Liver (tissue), 9 donors: ENCODE measurements around the gene LYSMD3. TPM values are rescaled to one million over a fixed set of nuclear protein-coding genes. Genes with fewer than 3 reads are reported as not detected.

ENCODE experiments used
- DNase-seq: peaks from one replicate; pipeline ENCODE4 v3.0.0-alpha.2; 2017; ENCODE audit warnings: low spot score
- H3K27ac ChIP-seq, 2 donors: one replicate each; pipeline ENCODE4 v1.7.0; 2013; ENCODE audit warnings: inconsistent platforms in 2 of 2, low read length in 2 of 2, control low read depth in 1 of 2, low read depth in 1 of 2, mild to moderate bottlenecking in 1 of 2
- H3K27me3 ChIP-seq, 4 donors: one replicate each; pipeline versions ENCODE4 v1.6.1 to v1.7.0; 2013; ENCODE audit warnings: low read length in 3 of 4, inconsistent platforms in 1 of 4, mild to moderate bottlenecking in 1 of 4, moderate library complexity in 1 of 4; ENCODE audit not compliant: control insufficient read depth in 4 of 4, insufficient read depth in 4 of 4
- H3K36me3 ChIP-seq, 4 donors: one replicate each; pipeline versions ENCODE4 v1.6.1 to v1.7.0; 2013; ENCODE audit warnings: low read length in 3 of 4, mild to moderate bottlenecking in 3 of 4, low read depth in 1 of 4, moderate library complexity in 1 of 4; ENCODE audit not compliant: control insufficient read depth in 4 of 4, insufficient read depth in 3 of 4
- H3K4me1 ChIP-seq, 4 donors: one replicate each; pipeline versions ENCODE4 v1.6.1 to v1.7.0; 2013; ENCODE audit warnings: low read length in 3 of 4, mild to moderate bottlenecking in 3 of 4, moderate library complexity in 1 of 4; ENCODE audit not compliant: control insufficient read depth in 4 of 4, insufficient read depth in 4 of 4
- H3K4me3 ChIP-seq, 3 donors: one replicate each; pipeline versions ENCODE4 v1.6.1 to v1.7.0; 2013; ENCODE audit warnings: low read length in 3 of 3, control low read depth in 1 of 3, low read depth in 1 of 3, mild to moderate bottlenecking in 1 of 3
- H3K9ac ChIP-seq, 2 donors: one replicate each; pipeline ENCODE4 v1.7.0; 2013; ENCODE audit warnings: low read length in 2 of 2, mild to moderate bottlenecking in 2 of 2, moderate library complexity in 2 of 2, control low read depth in 1 of 2, low read depth in 1 of 2
- H3K9me3 ChIP-seq, 4 donors: one replicate each; pipeline versions ENCODE4 v1.6.1 to v1.7.0; 2013; ENCODE audit warnings: low read length in 3 of 4; ENCODE audit not compliant: control insufficient read depth in 4 of 4
- CTCF ChIP-seq: fragments of 150-350 bp; IDR thresholded peaks from 2 replicates; pipeline ENCODE4 v1.5.1; 2017; ENCODE audit warnings: improper control_type of control experiment, low read depth, low read length; ENCODE audit not compliant: missing input control
- EGR1 ChIP-seq, 2 donors: IDR thresholded peaks; 2 replicates each; pipeline ENCODE4 v1.6.1; 2016 to 2018; ENCODE audit warnings: antibody characterized with exemption in 2 of 2, low read depth in 2 of 2
- GABPA ChIP-seq, 2 donors: IDR thresholded peaks in 1 of 2; conservative IDR thresholded peaks in 1 of 2; 2 replicates each; pipeline ENCODE4 v1.6.1; 2016; ENCODE audit warnings: antibody characterized with exemption in 2 of 2, mild to moderate bottlenecking in 1 of 2, moderate library complexity in 1 of 2
- HNF4G ChIP-seq: IDR thresholded peaks from 2 replicates; pipeline ENCODE4 v1.6.1; 2016; ENCODE audit warnings: antibody characterized with exemption
- JUND ChIP-seq, 2 donors: IDR thresholded peaks; 2 replicates each; pipeline ENCODE4 v1.6.1; 2016; ENCODE audit warnings: antibody characterized with exemption in 2 of 2
- MAX ChIP-seq: IDR thresholded peaks from 2 replicates; pipeline ENCODE4 v1.6.1; 2016; ENCODE audit warnings: antibody characterized with exemption
- NR2F2 ChIP-seq: IDR thresholded peaks from 2 replicates; pipeline ENCODE4 v1.6.1; 2016; ENCODE audit warnings: antibody characterized with exemption
- RAD21 ChIP-seq, 2 donors: IDR thresholded peaks; 2 replicates each; pipeline ENCODE4 v1.6.1; 2016; ENCODE audit warnings: antibody characterized with exemption in 2 of 2, mild to moderate bottlenecking in 2 of 2
- TAF1 ChIP-seq: conservative IDR thresholded peaks from 2 replicates; pipeline ENCODE4 v1.6.1; 2016; ENCODE audit warnings: antibody characterized with exemption, mild to moderate bottlenecking
- YY1 ChIP-seq: IDR thresholded peaks from 2 replicates; pipeline ENCODE4 v1.6.1; 2016; ENCODE audit warnings: antibody characterized with exemption, mild to moderate bottlenecking
- ZBTB33 ChIP-seq: IDR thresholded peaks from 2 replicates; pipeline ENCODE4 v1.6.1; 2016; ENCODE audit warnings: antibody characterized with exemption
- WGBS: extraction: QIAGEN DNeasy Blood & Tissue Kit; methylation state at CpG from one replicate; pipeline ENCODE4 v1.1.7; 2013; 5-methylcytosine and 5-hydroxymethylcytosine counted together
- polyA plus RNA-seq, 2 donors: library from polyadenylated mRNA; stranded (reverse) in 1 of 2; unstranded in 1 of 2; fragments of 200-250 nt in 1 of 2; fragments of >200 nt in 1 of 2; fragmentation: Nextera tagmentation in 1 of 2; extraction: Ambion mirVana in 1 of 2; gene quantifications; one replicate each; pipeline versions ENCODE4 v1.2.1 to v1.2.3, GENCODE V29; 2013 to 2015
- total RNA-seq, 2 donors: library from RNA; depleted of rRNA; stranded (reverse); fragments of >200 nt; gene quantifications; one replicate each; pipeline ENCODE4 v1.2.3, GENCODE V29; 2014
- TF ChIP-seq, protein P1 (sequence below): IDR thresholded peaks from 2 replicates; pipeline ENCODE4 v1.6.1; 2016; ENCODE audit warnings: antibody characterized with exemption
- donor health status: healthy.
- donor health status: healthy.
- donor health status: healthy.
- donor health status: healthy.
- donor health status: healthy.

LYSMD3 gene
- total and polyA plus RNA-seq, 4 donors, result 8.8 to 23.6 (median 11.0) TPM

DNA sequence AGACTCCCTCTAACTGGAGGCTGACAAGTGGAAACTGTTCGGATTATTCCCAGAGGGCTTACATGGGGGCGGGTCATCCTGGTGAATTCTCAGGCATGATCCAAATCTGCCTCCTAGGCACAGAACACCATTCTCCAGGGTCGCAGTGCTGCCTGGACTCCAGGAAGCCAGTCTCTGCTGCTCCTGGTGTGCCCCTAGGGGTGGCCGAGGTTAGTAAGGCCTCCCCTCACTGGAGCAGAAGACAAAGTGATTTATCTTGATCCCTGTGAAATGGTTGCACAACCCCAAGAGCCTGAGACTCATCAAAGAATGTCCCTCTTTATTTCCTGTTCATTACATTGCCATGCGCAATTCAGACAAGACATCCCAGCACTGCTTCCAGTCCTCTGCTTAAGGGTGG, 46.3 kb upstream of the LYSMD3 start:
- DNase-seq, result no peak
- H3K9me3 ChIP-seq, result peaks cover 0 to 3% (median 0%) of the 10 kb centered on the region in 4 donors
- H3K36me3 ChIP-seq, result no peaks in the 10 kb centered on the region
- H3K27ac ChIP-seq, result no peak overlapping the region
- H3K4me1 ChIP-seq, result no peaks in the 10 kb centered on the region
- H3K27me3 ChIP-seq, result peaks cover 0 to 5% (median 1%) of the 10 kb centered on the region in 4 donors
- H3K9ac ChIP-seq, result no peak overlapping the region
- TF ChIP-seq RAD21 (IDR thresholded peaks at IDR 0.05), result no peak
- TF ChIP-seq ZBTB33, result no peak
- TF ChIP-seq, protein P1, sequence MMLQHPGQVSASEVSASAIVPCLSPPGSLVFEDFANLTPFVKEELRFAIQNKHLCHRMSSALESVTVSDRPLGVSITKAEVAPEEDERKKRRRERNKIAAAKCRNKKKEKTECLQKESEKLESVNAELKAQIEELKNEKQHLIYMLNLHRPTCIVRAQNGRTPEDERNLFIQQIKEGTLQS, result no peak
- TF ChIP-seq TAF1, result no peak
- no peak for TF ChIP-seq GABPA (IDR thresholded peaks at IDR 0.05 in 1 of 2, conservative IDR thresholded peaks at IDR 0.05 in 1 of 2)
- TF ChIP-seq CTCF, result no peak
- TF ChIP-seq HNF4G, result no peak
- no peak overlapping the region for H3K4me3 ChIP-seq
- WGBS, result 87% methylated on average over 5 of the region's 5 CpGs

GRCh38 chr5:90571147-90571773, 41.9 kb upstream of the LYSMD3 start:
- DNase-seq, result no peak
- H3K4me3 ChIP-seq, result no peak overlapping the region
- H3K27me3 ChIP-seq, result peaks cover 0 to 7% (median 2%) of the 10 kb centered on the region in 4 donors
- H3K4me1 ChIP-seq, result no peaks in the 10 kb centered on the region
- H3K9ac ChIP-seq, result no peak overlapping the region
- no peak overlapping the region for H3K27ac ChIP-seq
- WGBS, result 89% methylated on average over 1 of the region's 1 CpG
- TF ChIP-seq JUND (IDR thresholded peaks at IDR 0.05), result no peak
- no peak for TF ChIP-seq GABPA (IDR thresholded peaks at IDR 0.05 in 1 of 2, conservative IDR thresholded peaks at IDR 0.05 in 1 of 2)
- TF ChIP-seq EGR1 (IDR thresholded peaks at IDR 0.05; ENCODE audit: low read depth in 2 of 2), result no peak
- TF ChIP-seq MAX, result no peak
- no peak for TF ChIP-seq YY1
- TF ChIP-seq RAD21 (IDR thresholded peaks at IDR 0.05), result no peak
- H3K9me3 ChIP-seq, result peaks cover 0 to 3% (median 0%) of the 10 kb centered on the region in 4 donors
- H3K36me3 ChIP-seq, result no peaks in the 10 kb centered on the region

DNA sequence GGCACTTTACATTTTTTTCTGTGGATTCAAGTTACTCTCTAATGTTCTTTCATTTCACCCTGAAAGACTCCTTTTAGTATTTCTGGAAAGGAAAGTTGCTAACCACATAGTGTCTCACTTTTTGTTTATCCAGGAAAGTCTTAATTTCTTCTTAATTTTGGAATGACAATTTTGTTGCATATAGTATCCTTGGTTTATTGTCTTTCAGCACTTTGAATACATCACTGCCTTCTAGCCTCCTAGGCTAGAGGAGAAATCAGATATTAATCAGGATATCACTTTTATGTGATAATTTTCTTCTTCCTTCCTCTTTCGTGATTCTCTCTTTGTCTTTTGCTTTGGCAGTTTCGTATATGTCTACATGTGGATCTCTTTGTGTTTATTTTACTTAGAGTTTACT, 40.6 kb upstream of the LYSMD3 start:
- no peak for DNase-seq
- TF ChIP-seq NR2F2 (no peak), RAD21 (IDR thresholded peaks at IDR 0.05) (no peak)
- WGBS, result 67% methylated on average over 2 of the region's 2 CpGs
- Histone ChIP-seq H3K4me3 (no peak overlapping the region), H3K27me3 (peaks cover 0 to 5% (median 2%) of the 10 kb centered on the region in 4 donors), H3K9ac (no peak overlapping the region), H3K9me3 (peaks cover 0 to 3% (median 0%) of the 10 kb centered on the region in 4 donors), H3K27ac (no peak overlapping the region), H3K4me1 (no peaks in the 10 kb centered on the region), H3K36me3 (no peaks in the 10 kb centered on the region)
